Sigmoid colon (tissue), 7 donors: ENCODE measurements around the gene MOXD1. TPM values are rescaled to one million over a fixed set of nuclear protein-coding genes. Genes with fewer than 3 reads are reported as not detected.

Experiments used
- DNase-seq: peaks from one replicate; pipeline ENCODE4 v3.0.0-alpha.2; 2019
- H3K27ac ChIP-seq, 4 donors: fragments of 200-600 bp; sonication (generic); one replicate each; pipeline ENCODE4 v1.5.1; 2016 to 2019; ENCODE audit warnings: mild to moderate bottlenecking in 1 of 4
- H3K27me3 ChIP-seq, 3 donors: fragments of 200-600 bp; sonication (generic); one replicate each; pipeline ENCODE4 v1.5.1; 2019; ENCODE audit warnings: mild to moderate bottlenecking in 1 of 3
- H3K36me3 ChIP-seq, 4 donors: fragments of 200-600 bp; sonication (generic); one replicate each; pipeline ENCODE4 v1.5.1; 2016 to 2019
- H3K4me1 ChIP-seq, 4 donors: fragments of 200-600 bp; sonication (generic); one replicate each; pipeline ENCODE4 v1.5.1; 2017 to 2019
- H3K4me3 ChIP-seq, 4 donors: fragments of 200-600 bp; sonication (generic); one replicate each; pipeline ENCODE4 v1.5.1; 2017 to 2019; ENCODE audit warnings: mild to moderate bottlenecking in 2 of 4, moderate library complexity in 1 of 4
- H3K9me3 ChIP-seq, 4 donors: fragments of 200-600 bp in 3 of 4; sonication (generic) in 3 of 4; one replicate each; pipeline versions ENCODE4 v1.5.1 to v1.6.1; 2013 to 2019
- EP300 ChIP-seq, 4 donors: sonication (generic); formaldehyde crosslinking; IDR thresholded peaks; one replicate each; pipeline ENCODE4 v1.6.1; 2017; ENCODE audit warnings: antibody characterized with exemption in 4 of 4
- POLR2A ChIP-seq, 2 donors: fragments of 450-650 bp; IDR thresholded peaks; one replicate each; pipeline ENCODE4 v1.6.1; 2016; ENCODE audit warnings: antibody characterized with exemption in 2 of 2, mild to moderate bottlenecking in 2 of 2, moderate library complexity in 2 of 2
- POLR2AphosphoS5 ChIP-seq, 4 donors: sonication (generic); formaldehyde crosslinking; IDR thresholded peaks; one replicate each; pipeline ENCODE4 v1.6.1; 2017; ENCODE audit warnings: antibody characterized with exemption in 4 of 4
- WGBS, 2 donors: extraction: QIAGEN DNeasy Blood & Tissue Kit; methylation state at CpG; one replicate each; pipeline ENCODE4 v1.1.7; 2013; 5-methylcytosine and 5-hydroxymethylcytosine counted together
- intact Hi-C: fragments of 100-400 bp; cut with DNase I; formaldehyde crosslinking; loops from one replicate; pipeline ENCODE4 v1.15.1; 2023
- polyA plus RNA-seq, 3 donors: library from polyadenylated mRNA; stranded (reverse); fragments of 200-250 nt; gene quantifications; one replicate each; pipeline ENCODE4 v1.2.3, GENCODE V29; 2013
- total RNA-seq, 4 donors: library from RNA; depleted of rRNA; stranded (reverse); fragments of >200 nt; gene quantifications; one replicate each; pipeline ENCODE4 v1.1.0, GENCODE V29; 2016
- TF ChIP-seq, protein P1 (sequence below), 4 experiments: fragments of 450-650 bp in 3 of 4; fragments of 200-600 bp in 1 of 4; IDR thresholded peaks; one replicate each; pipeline ENCODE4 v1.5.1; 2016 to 2019; ENCODE audit warnings: antibody characterized with exemption in 4 of 4, mild to moderate bottlenecking in 3 of 4, moderate library complexity in 2 of 4
- donor health status: healthy with polysubstance abuse.
- donor health status: Bipolar disorder and iron deficiency.
- donor health status: healthy.

Gene MOXD1
- total and polyA plus RNA-seq, 7 donors, result 1.2 to 20.8 (median 9.4) TPM

DNA sequence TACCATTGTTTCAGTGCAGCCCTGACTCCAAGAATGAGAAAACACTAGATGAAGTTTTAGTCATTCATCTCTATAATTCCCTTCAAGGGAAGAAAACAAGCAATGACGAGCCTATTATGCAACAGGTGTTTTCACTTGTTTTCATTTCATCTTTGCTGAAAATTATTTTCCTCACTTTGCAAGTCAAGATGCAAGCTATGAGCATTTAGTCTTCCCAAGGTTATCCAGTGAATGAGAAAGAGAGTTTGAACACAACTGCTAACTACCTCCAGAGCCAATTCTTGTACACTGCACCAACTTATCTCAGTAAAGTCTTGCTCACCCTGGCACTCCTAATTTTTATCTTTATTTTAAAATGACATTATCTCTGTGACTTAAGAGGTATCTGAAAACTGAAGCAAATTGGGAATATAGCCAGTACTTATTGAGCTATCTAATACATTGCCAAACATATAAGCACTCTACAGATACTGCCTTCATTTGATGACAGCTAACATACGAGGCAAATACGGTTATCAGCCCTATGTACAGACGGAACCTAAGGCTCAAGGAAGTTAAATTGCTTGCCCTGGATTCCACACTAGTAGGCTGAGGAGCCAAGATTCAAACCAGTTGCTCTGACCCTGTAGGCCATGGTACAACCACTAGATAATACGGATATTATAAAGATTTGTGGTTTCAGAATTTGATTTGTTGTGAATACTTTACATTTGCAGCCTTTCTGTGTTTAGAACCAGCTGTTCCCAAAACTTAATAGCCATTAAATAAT, 36.8 kb downstream of the MOXD1 start:
- Histone ChIP-seq H3K27me3 (no peaks in the 10 kb centered on the region), H3K4me1 (no peaks in the 10 kb centered on the region), H3K27ac (no peak overlapping the region), H3K4me3 (no peak overlapping the region), H3K9me3 (no peaks in the 10 kb centered on the region), H3K36me3 (no peaks in the 10 kb centered on the region)
- TF ChIP-seq POLR2AphosphoS5 (IDR thresholded peaks at IDR 0.05) (no peak), EP300 (IDR thresholded peaks at IDR 0.05) (no peak), POLR2A (IDR thresholded peaks at IDR 0.05) (no peak)
- intact Hi-C loops, result no loop called here
- WGBS, 2 donors, result 66 to 68% methylated on average over 5 of the region's 5 CpGs
- no peak for DNase-seq

DNA sequence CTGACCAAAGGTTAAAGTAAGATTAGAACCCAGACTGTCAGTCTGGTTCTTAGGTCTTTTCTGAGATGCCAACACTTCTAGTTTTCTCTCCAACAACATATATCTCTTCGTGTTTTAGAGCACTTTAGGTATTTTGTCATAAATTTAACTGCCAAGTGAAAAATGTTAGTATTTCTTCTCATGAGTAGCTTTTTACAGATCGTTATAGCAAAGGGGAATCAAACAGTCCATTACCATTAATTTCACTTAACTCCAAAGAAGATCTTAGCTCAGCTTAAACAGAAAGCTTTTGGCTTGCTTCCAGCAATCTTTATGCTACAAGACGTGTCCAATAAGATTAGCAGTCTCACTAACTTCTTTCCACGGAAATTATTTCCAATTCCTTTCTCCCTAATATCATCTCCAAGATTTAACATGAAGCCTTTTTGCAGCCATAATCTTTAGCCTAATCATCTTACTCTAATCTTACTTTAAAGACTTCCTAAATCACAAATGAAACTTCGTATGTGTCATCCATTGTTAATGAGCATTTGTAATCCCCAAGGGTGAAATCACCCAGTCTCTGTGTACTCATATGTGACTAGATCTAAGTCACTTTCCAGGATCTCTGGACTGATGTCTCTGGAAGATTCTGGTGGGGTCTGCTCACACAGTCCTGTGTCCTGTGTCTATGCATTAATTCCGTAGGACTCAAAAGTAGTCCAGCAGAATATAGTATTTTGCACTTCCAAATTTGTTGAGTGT, 38.7 kb downstream of the MOXD1 start:
- intact Hi-C loops, result no loop called here

DNA sequence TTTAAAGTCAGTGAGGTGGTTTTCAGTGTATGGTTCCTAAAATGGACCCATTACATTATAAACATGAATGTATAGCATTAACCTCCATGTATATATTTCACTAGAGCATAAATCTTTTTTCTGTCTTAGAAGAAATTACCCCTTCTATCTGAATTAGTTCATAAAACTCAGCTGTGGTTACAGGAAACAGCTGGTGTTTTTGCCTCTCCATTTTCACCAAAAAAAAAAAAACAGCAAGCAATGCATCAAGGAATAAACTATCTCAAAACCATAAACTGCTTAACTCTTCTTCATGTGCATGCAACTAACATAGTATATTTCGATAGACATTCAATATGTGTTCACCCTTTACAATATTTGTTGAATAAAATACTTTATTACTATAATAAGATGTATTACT, 40.2 kb downstream of the MOXD1 start:
- Histone ChIP-seq H3K27me3 (no peaks in the 10 kb centered on the region), H3K9me3 (no peaks in the 10 kb centered on the region), H3K27ac (no peak overlapping the region), H3K4me3 (no peak overlapping the region), H3K36me3 (no peaks in the 10 kb centered on the region), H3K4me1 (no peaks in the 10 kb centered on the region)
- DNase-seq, result no peak
- 59 to 71% methylated on average over 1 of the region's 1 CpG for WGBS, 2 donors
- intact Hi-C loops, result no loop called here
- TF ChIP-seq, protein P1, sequence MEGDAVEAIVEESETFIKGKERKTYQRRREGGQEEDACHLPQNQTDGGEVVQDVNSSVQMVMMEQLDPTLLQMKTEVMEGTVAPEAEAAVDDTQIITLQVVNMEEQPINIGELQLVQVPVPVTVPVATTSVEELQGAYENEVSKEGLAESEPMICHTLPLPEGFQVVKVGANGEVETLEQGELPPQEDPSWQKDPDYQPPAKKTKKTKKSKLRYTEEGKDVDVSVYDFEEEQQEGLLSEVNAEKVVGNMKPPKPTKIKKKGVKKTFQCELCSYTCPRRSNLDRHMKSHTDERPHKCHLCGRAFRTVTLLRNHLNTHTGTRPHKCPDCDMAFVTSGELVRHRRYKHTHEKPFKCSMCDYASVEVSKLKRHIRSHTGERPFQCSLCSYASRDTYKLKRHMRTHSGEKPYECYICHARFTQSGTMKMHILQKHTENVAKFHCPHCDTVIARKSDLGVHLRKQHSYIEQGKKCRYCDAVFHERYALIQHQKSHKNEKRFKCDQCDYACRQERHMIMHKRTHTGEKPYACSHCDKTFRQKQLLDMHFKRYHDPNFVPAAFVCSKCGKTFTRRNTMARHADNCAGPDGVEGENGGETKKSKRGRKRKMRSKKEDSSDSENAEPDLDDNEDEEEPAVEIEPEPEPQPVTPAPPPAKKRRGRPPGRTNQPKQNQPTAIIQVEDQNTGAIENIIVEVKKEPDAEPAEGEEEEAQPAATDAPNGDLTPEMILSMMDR (IDR thresholded peaks at IDR 0.05), result no peak
- TF ChIP-seq POLR2A (IDR thresholded peaks at IDR 0.05) (no peak), EP300 (IDR thresholded peaks at IDR 0.05) (no peak), POLR2AphosphoS5 (IDR thresholded peaks at IDR 0.05) (no peak)

More for the DNA sequence above, 38.7 kb downstream of the MOXD1 start:
- no peaks in the 10 kb centered on the region for H3K4me1 ChIP-seq
- H3K36me3 ChIP-seq, result no peaks in the 10 kb centered on the region
- no peak overlapping the region for H3K27ac ChIP-seq
- H3K27me3 ChIP-seq, result no peaks in the 10 kb centered on the region
- H3K4me3 ChIP-seq, result no peak overlapping the region
- H3K9me3 ChIP-seq, result no peaks in the 10 kb centered on the region
- DNase-seq, result no peak
- TF ChIP-seq, protein P1 (IDR thresholded peaks at IDR 0.05), result no peak
- TF ChIP-seq EP300 (IDR thresholded peaks at IDR 0.05) (no peak), POLR2A (IDR thresholded peaks at IDR 0.05) (no peak), POLR2AphosphoS5 (IDR thresholded peaks at IDR 0.05) (no peak)
- 50 to 63% methylated on average over 6 of the region's 6 CpGs for WGBS, 2 donors

DNA sequence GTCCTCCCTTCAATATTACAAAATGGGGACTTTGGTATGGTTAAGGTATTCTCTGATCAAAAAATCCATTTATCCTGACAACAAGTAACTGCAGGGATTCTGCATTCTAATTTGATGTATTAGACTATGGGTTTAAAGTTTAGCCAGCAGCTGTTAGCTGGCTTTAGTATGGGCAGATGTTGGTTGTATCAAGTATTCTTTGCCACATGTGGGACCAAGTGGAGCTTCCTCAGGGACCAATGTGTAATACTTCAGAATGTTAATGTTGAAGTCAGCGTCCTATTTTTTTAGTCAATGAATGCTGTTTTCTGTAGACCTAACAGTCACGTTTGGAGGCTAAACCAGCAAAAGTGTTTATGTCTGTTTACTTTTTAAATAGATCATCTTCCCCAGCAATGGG, 41.4 kb downstream of the MOXD1 start:
- Histone ChIP-seq H3K27ac (no peak overlapping the region), H3K27me3 (no peaks in the 10 kb centered on the region), H3K4me3 (no peak overlapping the region), H3K9me3 (no peaks in the 10 kb centered on the region), H3K4me1 (no peaks in the 10 kb centered on the region), H3K36me3 (no peaks in the 10 kb centered on the region)
- TF ChIP-seq POLR2AphosphoS5 (IDR thresholded peaks at IDR 0.05) (no peak), POLR2A (IDR thresholded peaks at IDR 0.05) (no peak), EP300 (IDR thresholded peaks at IDR 0.05) (no peak)
- TF ChIP-seq, protein P1 (IDR thresholded peaks at IDR 0.05), result no peak
- intact Hi-C loops, result no loop called here
- 57 to 72% methylated on average over 2 of the region's 2 CpGs for WGBS, 2 donors
- no peak for DNase-seq

DNA sequence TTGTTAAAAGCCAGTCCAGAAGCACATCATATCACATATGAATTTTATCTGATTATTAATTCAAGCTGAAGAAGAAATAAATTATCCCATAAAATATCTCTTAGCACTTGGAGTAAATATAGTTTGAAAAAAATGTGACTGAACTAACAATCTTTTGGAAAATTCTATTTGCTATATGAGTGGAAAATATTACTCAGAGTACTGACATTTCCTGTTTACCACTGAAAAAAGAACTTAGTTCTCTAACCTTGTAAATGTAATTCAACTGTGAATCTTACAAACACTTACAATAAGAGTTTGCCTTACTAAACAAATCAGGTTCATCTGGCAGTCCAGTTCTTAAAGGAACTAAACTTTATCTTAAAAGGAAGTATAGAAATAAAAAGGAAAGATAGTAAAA, 44.2 kb downstream of the MOXD1 start:
- no peak overlapping the region for H3K4me3 ChIP-seq
- no peak for TF ChIP-seq EP300 (IDR thresholded peaks at IDR 0.05)
- TF ChIP-seq POLR2A (IDR thresholded peaks at IDR 0.05), result no peak
- no peak for TF ChIP-seq POLR2AphosphoS5 (IDR thresholded peaks at IDR 0.05)
- TF ChIP-seq, protein P1 (IDR thresholded peaks at IDR 0.05), result no peak
- no peaks in the 10 kb centered on the region for H3K36me3 ChIP-seq
- H3K27ac ChIP-seq, result no peak overlapping the region
- no peaks in the 10 kb centered on the region for H3K9me3 ChIP-seq
- no peaks in the 10 kb centered on the region for H3K27me3 ChIP-seq
- intact Hi-C loops, result no loop called here
- DNase-seq, result no peak
- no peaks in the 10 kb centered on the region for H3K4me1 ChIP-seq
